Astrocyte (in vitro differentiated cells and primary cell): ENCODE data around the gene TET2. TPM values are rescaled to one million over a fixed set of nuclear protein-coding genes. Genes with fewer than 3 reads are reported as not detected.
"Not testable (repeated sequence)": the region's sequence is repeated elsewhere in the genome, so short reads cannot be mapped to it uniquely, and the experiment has no call there.

Experiments
- DNase-seq: peaks from one replicate; pipeline ENCODE4 v3.0.0-alpha.2; 2010; ENCODE audit warnings: low read depth
- FAIRE-seq: peaks from 2 replicates; lab custom pipeline; 2011; peaks lifted over from hg19 to GRCh38; lab: Jason Lieb, UNC
- H2AFZ ChIP-seq: 2 replicates; pipeline ENCODE4 v1.6.0; 2012; ENCODE audit warnings: low read depth, low read length, inconsistent platforms
- H3K27ac ChIP-seq: 2 replicates; pipeline ENCODE4 v1.5.1; 2011; ENCODE audit warnings: low read depth, low read length, inconsistent platforms
- H3K27me3 ChIP-seq: 2 replicates; pipeline ENCODE4 v1.6.0; 2011; ENCODE audit warnings: low read length, inconsistent platforms; ENCODE audit not compliant: insufficient read depth
- H3K36me3 ChIP-seq: 2 replicates; pipeline ENCODE4 v1.5.1; 2011; ENCODE audit warnings: low read length, inconsistent platforms; ENCODE audit not compliant: insufficient read depth
- H3K4me1 ChIP-seq: 2 replicates; pipeline ENCODE4 v1.5.1; 2011; ENCODE audit warnings: low read length, inconsistent platforms; ENCODE audit not compliant: insufficient read depth
- H3K4me2 ChIP-seq: 2 replicates; pipeline ENCODE4 v1.6.0; 2012; ENCODE audit warnings: low read length, inconsistent platforms
- H3K4me3 ChIP-seq: 2 replicates; pipeline ENCODE4 v1.5.1; 2011; ENCODE audit warnings: low read depth, mild to moderate bottlenecking, low read length, inconsistent platforms; ENCODE audit not compliant: insufficient read depth
- H3K79me2 ChIP-seq: 2 replicates; pipeline ENCODE4 v1.6.0; 2012; ENCODE audit warnings: mild to moderate bottlenecking, low read length, inconsistent platforms; ENCODE audit not compliant: insufficient read depth
- H3K9ac ChIP-seq: 2 replicates; pipeline ENCODE4 v1.6.0; 2012; ENCODE audit warnings: mild to moderate bottlenecking, low read length, inconsistent platforms
- H3K9me3 ChIP-seq: 2 replicates; pipeline ENCODE4 v1.5.1; 2012; ENCODE audit warnings: low read depth, mild to moderate bottlenecking, low read length, inconsistent platforms; ENCODE audit not compliant: insufficient read depth
- H4K20me1 ChIP-seq: 2 replicates; pipeline ENCODE4 v1.6.0; 2012; ENCODE audit warnings: low read length, inconsistent platforms; ENCODE audit not compliant: insufficient read depth
- H3K27ac Mint-ChIP-seq: one replicate; pipeline ENCODE4 v1.8.0; 2021; ENCODE audit warnings: mild to moderate bottlenecking, mixed read lengths; ENCODE audit not compliant: unreplicated experiment
- H3K27me3 Mint-ChIP-seq: one replicate; pipeline ENCODE4 v1.8.0; 2021; ENCODE audit warnings: low read depth, mixed read lengths; ENCODE audit not compliant: unreplicated experiment
- H3K36me3 Mint-ChIP-seq: one replicate; pipeline ENCODE4 v1.8.0; 2021; ENCODE audit warnings: low read depth, mixed read lengths; ENCODE audit not compliant: unreplicated experiment
- H3K4me1 Mint-ChIP-seq: one replicate; pipeline ENCODE4 v1.8.0; 2021; ENCODE audit warnings: low read depth, mixed read lengths; ENCODE audit not compliant: unreplicated experiment
- H3K4me3 Mint-ChIP-seq: one replicate; pipeline ENCODE4 v1.8.0; 2021; ENCODE audit warnings: mild to moderate bottlenecking, moderate library complexity, mixed read lengths; ENCODE audit not compliant: unreplicated experiment
- H3K9me3 Mint-ChIP-seq: one replicate; pipeline ENCODE4 v1.8.0; 2021; ENCODE audit warnings: mild to moderate bottlenecking, mixed read lengths; ENCODE audit not compliant: unreplicated experiment
- CTCF ChIP-seq: IDR thresholded peaks from 2 replicates; pipeline ENCODE4 v1.5.1; 2011; ENCODE audit warnings: low read depth, mild to moderate bottlenecking, inconsistent platforms, low read length, moderate library complexity; ENCODE audit not compliant: insufficient read depth
- EZH2 ChIP-seq: IDR thresholded peaks from 2 replicates; pipeline ENCODE4 v1.6.1; 2012; ENCODE audit warnings: mild to moderate bottlenecking, low read length, inconsistent platforms; ENCODE audit not compliant: insufficient read depth
- total RNA-seq: library from RNA; stranded (reverse); gene quantifications from 2 replicates; pipeline ENCODE4 v1.2.1, GENCODE V29; 2021

TET2 gene
- total RNA-seq, 1 donor from 2014 or later = 15.7 TPM

- H3K36me3 Mint-ChIP-seq = no peaks in the 10 kb centered on the region
- TF ChIP-seq CTCF (no peak), EZH2 (no peak)
- H3K27ac Mint-ChIP-seq = no peak overlapping the region
- Histone ChIP-seq H3K36me3 (no peaks in the 10 kb centered on the region), H2AFZ (no peak overlapping the region), H3K4me2 (no peak overlapping the region), H3K4me3 (no peak overlapping the region), H3K27me3 (no peaks in the 10 kb centered on the region), H3K27ac (no peak overlapping the region), H3K79me2 (no peaks in the 10 kb centered on the region), H4K20me1 (no peaks in the 10 kb centered on the region), H3K9me3 (no peaks in the 10 kb centered on the region), H3K4me1 (no peaks in the 10 kb centered on the region), H3K9ac (no peak overlapping the region)
- DNase-seq (no peak), FAIRE-seq (no peak)
- H3K27me3 Mint-ChIP-seq = no peaks in the 10 kb centered on the region
- H3K9me3 Mint-ChIP-seq = peaks cover 3% of the 10 kb centered on the region
- peaks cover 2% of the 10 kb centered on the region for H3K4me1 Mint-ChIP-seq
- H3K4me3 Mint-ChIP-seq = no peak overlapping the region
Measured at GRCh38 chr4:105293360-105293759, 146.7 kb downstream of the TET2 start.

- Histone ChIP-seq H3K4me1 (no peaks in the 10 kb centered on the region), H3K4me3 (no peak overlapping the region), H3K4me2 (no peak overlapping the region), H3K27me3 (no peaks in the 10 kb centered on the region), H2AFZ (no peak overlapping the region), H3K27ac (no peak overlapping the region), H4K20me1 (no peaks in the 10 kb centered on the region), H3K79me2 (no peaks in the 10 kb centered on the region), H3K9ac (no peak overlapping the region), H3K9me3 (no peaks in the 10 kb centered on the region), H3K36me3 (no peaks in the 10 kb centered on the region)
- Mint-ChIP-seq H3K9me3 (peaks cover 4% of the 10 kb centered on the region), H3K27ac (no peak overlapping the region), H3K36me3 (no peaks in the 10 kb centered on the region), H3K4me1 (peaks cover 2% of the 10 kb centered on the region), H3K27me3 (no peaks in the 10 kb centered on the region), H3K4me3 (no peak overlapping the region)
- DNase-seq (no peak), FAIRE-seq (no peak)
- TF ChIP-seq CTCF (no peak), EZH2 (no peak)
Measured at GRCh38 chr4:105296672-105297071, 150.0 kb downstream of the TET2 start.

GRCh38 chr4:105299027-105299426 lies 152.4 kb downstream of the TET2 start:
- not testable (repeated sequence) for H3K27me3 Mint-ChIP-seq, H3K4me2 ChIP-seq, H3K4me3 Mint-ChIP-seq, H3K4me1 Mint-ChIP-seq, H3K36me3 ChIP-seq, H3K27ac ChIP-seq, H3K79me2 ChIP-seq, H3K27ac Mint-ChIP-seq, FAIRE-seq, H3K9me3 Mint-ChIP-seq, H4K20me1 ChIP-seq, H3K9ac ChIP-seq, H3K4me3 ChIP-seq, H3K9me3 ChIP-seq, H3K36me3 Mint-ChIP-seq, H3K4me1 ChIP-seq, DNase-seq, H3K27me3 ChIP-seq, H2AFZ ChIP-seq
